ENCODE measurements around the gene TRIM38. TPM values are rescaled to one million over a fixed set of nuclear protein-coding genes. Genes with fewer than 3 reads are reported as not detected.
"Not testable (repeated sequence)": the region's sequence is repeated elsewhere in the genome, so short reads cannot be mapped to it uniquely, and the experiment has no call there.

The TRIM38 gene
- polyA plus RNA-seq, 1 donor = 6.7 TPM

- no peak for DNase-seq (ENCODE audit: low read depth)
These were observed 43.7 kb downstream of the TRIM38 start for GRCh38 chr6:26006086-26006939.

DNA sequence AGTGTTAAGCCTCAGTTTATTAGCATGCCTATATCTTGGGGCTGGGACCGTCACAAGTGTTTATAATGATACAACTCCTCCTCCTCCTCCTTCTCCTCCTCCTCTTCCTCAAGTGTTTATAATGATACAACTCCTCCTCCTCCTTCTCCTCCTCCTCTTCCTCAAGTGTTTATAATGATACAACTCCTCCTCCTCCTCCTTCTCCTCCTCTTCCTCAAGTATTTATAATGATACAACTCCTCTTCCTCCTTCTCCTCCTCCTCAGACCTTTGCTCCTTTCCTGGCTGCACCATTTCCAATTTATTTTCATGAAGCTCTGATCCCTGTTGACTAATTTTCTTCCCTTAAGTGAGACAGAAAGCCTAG lies 44.3 kb downstream of the TRIM38 start:
- DNase-seq (ENCODE audit: low read depth) = not testable (repeated sequence)

GRCh38 chr6:26008470-26008869 lies 45.9 kb downstream of the TRIM38 start:
- DNase-seq (ENCODE audit: low read depth) = no peak

- DNase-seq (ENCODE audit: low read depth) = no peak
These were observed 47.2 kb downstream of the TRIM38 start for GRCh38 chr6:26009817-26010216.

- no peak for DNase-seq (ENCODE audit: low read depth)
These were observed 49.5 kb downstream of the TRIM38 start for GRCh38 chr6:26012061-26012460.

DNA sequence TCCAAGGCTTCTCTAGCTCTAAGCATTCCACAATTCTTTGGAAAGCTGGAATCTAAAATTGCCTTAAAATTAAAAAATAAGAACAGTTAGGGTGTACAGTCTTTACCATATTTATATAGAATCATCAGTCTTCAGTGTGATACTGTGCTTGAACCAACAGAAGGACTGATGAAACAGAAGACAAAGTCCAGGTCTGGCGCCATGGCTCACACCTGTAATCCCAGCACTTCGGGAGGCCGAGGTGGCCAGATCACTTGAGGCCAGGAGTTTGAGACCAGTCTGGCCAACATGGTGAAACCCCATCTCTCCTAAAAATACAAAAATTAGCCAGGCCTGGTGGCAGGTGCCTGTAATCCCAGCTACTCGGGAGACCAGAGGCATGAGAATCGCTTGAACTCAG lies 51.8 kb downstream of the TRIM38 start:
- not testable (repeated sequence) for DNase-seq (ENCODE audit: low read depth)

DNA sequence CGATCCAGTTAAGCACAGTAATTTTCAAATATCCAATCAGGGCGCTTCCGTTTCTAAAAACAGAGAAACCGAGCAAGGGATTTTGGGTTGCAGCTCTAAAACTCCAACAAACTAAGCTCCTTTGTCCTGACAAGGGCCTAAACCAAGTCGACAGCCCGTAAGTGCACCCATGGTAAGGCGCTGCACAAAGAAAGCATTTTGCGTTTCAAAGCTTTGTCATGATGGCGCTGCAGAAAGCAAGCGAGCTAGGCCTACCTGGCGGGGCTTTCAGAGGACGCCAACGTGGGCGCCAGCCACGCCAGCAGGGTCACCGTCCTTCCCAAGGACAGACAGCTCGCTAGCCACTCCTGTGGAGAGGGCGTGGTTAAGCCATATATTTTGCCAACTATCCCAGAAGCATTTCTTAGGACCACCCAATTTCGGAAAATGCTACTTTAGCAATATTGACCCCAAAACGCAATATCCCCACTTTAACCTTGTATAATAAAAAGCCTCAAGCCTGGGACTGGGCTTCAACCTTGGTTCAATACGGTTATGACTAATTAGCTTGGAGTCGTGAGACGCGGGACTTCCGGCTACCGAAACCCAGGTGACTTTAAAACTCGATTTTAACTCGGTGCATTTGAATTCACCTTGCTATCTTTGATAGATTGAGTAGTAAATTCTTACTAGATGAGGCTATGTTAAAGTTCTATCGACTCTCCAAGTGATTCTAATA lies 53.8 kb downstream of the TRIM38 start:
- no peak for DNase-seq (ENCODE audit: low read depth)

DNA sequence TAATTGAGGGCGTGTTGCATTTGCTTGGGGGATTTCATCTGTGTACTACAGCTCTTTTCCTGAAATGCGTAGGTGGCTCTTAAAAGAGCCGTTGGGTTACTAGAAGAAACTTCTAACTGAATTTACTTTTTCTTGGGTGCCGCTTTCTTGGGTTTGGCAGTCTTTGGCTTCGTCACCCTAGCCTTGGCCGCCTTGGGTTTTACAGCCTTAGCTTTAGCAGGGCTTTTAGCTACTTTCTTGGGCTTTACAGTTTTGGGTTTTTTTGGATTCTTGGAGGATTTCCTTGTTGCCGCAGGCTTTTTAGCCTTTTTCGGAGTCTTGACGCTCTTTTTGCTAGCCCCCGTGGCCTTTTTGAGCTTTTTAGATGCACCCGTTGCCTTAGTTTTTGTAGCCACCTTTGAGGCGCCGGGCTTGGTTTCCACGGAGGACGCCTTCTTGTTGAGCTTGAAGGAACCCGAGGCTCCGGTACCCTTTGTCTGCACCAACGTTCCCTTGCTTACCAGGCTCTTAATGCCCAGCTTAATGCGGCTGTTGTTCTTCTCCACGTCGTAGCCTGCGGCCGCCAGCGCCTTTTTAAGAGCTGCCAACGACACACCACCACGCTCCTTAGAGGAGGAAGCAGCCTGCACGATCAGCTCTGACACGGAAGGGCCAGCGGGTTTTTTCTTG lies 54.5 kb downstream of the TRIM38 start:
- no peak for DNase-seq (ENCODE audit: low read depth)

DNA sequence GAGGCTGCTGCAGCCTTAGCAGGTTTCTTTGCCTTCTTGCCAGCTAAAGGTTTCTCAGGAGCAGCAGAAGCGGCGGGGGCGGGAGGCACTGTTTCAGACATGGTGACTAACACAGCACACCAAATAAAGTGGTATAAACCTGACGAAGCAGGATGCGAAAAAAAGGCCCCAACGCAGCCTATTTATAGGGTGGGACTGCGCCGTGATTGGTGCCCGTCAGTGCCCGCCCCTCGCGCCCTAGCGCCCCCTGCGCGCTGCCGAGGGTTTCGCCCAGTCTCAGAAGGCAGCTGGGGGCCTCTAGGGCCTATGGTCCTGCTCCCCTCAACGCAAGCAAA lies 55.0 kb downstream of the TRIM38 start:
- no peak for DNase-seq (ENCODE audit: low read depth)

DNA sequence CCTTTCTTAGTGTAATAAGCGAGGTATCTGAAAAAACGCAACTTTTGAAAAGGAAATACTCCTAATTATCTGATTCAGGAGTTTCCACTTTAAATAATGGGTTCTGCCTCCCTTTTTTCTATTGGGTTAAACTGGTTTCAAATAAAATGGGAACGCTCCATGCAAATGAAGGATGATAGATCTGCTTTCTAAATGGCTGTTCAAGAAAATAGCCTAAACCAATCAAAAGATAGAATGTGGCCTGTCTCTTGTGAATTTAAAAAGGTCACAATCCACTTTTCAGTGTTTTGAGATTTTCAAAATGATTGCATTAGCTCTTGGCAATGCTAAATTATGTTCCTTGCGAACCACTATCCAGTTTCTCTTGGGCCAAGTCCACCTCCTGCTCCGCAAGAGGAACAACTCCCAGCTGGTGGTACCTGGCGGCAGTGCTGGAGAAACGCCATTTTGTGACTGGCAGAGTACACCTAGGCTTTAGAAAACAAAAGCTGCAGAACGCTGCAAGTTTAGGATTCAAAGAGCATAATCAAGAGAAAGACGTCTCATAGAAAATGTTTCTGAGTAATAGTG lies 56.7 kb downstream of the TRIM38 start:
- DNase-seq (ENCODE audit: low read depth) = no peak

GRCh38 chr6:26019967-26020328 lies 57.3 kb downstream of the TRIM38 start:
- DNase-seq (ENCODE audit: low read depth) = no peak

DNA sequence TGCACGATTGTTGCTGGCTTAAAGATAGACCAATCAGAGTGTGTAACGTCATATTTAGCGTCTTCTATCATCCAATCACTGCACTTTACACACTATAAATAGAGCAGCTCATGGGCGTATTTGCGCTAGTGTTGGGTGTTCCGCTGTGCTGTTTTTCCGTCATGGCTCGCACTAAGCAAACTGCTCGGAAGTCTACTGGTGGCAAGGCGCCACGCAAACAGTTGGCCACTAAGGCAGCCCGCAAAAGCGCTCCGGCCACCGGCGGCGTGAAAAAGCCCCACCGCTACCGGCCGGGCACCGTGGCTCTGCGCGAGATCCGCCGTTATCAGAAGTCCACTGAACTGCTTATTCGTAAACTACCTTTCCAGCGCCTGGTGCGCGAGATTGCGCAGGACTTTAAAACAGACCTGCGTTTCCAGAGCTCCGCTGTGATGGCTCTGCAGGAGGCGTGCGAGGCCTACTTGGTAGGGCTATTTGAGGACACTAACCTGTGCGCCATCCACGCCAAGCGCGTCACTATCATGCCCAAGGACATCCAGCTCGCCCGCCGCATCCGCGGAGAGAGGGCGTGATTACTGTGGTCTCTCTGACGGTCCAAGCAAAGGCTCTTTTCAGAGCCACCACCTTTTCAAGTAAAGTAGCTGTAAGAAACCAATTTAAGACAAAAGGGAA lies 57.9 kb downstream of the TRIM38 start:
- DNase-seq (ENCODE audit: low read depth) = peak; percentile 97

GRCh38 chr6:26021001-26021349 lies 58.4 kb downstream of the TRIM38 start:
- no peak for DNase-seq (ENCODE audit: low read depth)

DNA sequence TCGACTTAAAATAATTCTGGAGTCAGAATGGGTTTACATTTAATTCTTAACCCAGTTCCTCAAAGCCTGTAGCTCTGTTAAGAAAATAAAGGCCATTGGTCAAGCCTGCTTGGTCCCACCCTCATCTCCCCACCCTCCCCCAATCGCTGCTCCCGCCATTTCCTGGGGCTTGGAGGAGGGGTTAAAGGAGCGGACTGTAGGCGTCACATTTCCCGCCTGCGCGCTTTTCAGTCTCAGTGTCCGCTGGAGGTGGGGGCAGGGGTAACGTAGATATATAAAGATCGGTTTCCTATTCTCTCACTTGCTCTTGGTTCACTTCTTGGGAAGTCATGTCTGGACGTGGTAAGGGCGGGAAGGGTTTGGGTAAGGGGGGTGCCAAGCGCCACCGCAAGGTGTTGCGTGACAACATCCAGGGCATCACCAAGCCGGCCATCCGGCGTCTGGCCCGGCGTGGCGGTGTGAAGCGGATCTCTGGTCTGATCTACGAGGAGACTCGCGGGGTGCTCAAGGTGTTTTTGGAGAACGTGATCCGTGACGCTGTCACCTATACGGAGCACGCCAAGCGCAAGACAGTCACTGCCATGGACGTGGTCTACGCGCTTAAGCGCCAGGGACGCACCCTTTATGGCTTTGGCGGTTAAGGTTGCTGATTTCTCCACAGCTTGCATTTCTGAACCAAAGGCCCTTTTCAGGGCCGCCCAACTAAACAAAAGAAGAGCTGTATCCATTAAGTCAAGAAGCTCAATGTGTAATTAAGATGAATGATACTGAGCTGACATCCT lies 58.9 kb downstream of the TRIM38 start:
- peak; percentile 95 for DNase-seq (ENCODE audit: low read depth)

DNA sequence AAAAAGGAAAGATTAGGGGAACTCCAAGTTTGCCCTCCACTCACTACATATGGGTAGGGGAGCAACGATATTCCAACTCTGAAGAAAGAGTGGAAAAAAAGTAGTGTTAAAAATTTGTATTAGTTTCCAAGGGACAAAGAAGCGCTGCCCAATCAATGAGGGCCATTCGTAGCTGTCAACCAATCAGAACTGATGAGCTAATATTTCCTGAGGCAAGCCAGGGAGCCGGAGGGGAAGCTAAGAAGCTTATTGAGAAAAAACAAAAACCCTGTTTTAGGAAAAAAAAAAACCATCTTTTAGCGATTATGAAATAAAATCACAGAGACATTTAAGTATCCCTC lies 59.5 kb downstream of the TRIM38 start:
- DNase-seq (ENCODE audit: low read depth) = no peak

DNA sequence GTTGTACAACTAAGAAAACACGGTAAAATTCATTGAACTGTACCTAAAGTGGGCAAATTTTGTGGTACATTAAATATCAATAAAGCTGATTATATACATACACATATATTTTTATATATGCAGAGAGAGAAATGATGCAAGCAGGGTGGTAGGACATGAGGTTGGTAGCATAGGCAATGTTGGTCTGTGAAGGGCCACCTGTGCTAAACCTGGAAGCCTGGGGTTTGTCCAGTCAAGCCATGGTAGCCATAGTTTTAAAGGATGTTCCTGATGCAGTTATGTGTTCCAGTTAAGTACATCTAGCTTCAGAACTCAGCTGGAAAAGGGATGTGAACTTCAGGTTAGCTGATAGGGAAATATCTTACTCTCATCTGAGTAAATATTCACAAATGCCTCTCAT lies 60.1 kb downstream of the TRIM38 start:
- no peak for DNase-seq (ENCODE audit: low read depth)

DNA sequence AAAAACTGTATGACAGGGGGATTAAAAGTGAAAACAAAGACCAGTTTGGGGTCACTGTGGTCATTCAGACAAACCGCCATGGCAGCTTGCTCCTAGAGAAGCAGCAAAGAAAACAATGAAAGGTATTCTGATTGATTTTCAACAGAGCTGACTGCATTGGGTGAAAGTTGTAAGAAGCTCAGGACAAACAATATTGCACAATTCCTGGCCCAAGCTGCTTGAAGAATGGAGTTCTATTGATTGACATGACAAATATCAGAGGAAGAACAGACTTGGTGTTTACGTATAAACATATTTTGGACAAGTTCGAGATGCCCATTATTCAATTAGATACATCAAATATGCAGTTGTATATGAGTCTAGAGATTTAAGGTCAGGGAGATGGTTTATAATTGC lies 62.0 kb downstream of the TRIM38 start:
- DNase-seq (ENCODE audit: low read depth) = no peak

DNA sequence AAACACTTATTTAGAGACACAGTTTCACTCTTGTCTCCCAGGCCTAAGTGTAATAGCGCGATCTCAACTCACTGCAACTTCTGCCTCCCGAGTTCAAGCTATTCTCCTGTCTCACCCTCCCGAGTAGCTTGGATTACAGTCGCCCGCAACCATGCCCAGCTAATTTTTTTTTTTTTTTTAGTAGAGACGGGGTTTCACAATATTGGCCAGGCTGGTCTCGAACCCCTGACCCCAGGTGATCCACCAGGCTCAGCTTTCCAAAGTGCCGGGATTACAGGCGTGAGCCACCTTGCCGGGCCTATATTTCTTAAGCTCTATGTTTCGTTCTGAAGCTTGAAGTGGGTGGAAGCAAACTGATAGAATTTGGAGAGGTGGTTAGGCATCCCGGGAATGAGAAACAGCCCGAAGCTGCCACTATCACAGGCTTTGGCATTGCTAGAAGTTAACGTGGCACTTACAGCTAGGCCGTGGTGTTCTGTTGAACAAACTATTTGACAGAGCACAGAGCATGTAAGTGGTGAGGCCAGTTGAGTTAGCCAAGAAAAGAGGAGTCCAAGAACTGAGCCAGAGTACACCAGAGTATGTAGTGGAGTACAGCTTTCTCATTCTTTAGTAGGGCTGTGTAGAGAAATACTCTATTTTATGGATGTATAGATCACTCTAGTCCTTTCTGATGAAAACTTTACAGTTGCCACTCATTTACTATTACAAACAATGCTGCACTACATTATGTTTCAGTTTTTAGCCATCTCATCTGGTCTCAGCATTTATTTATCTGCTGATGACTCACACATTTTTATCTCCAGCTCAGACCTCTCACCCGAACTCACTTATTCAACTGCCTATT lies 62.7 kb downstream of the TRIM38 start:
- DNase-seq (ENCODE audit: low read depth) = no peak

GRCh38 chr6:26025894-26026832 lies 63.6 kb downstream of the TRIM38 start:
- DNase-seq (ENCODE audit: low read depth) = peak; percentile 95

Measured in forelimb muscle (tissue), 1 donor.